ENCODE results near the gene NUAK1. TPM values are rescaled to one million over a fixed set of nuclear protein-coding genes. Genes with fewer than 3 reads are reported as not detected.

NUAK1 gene
- total RNA-seq, 1 donor from 2014 or later = 68.8 TPM

DNA sequence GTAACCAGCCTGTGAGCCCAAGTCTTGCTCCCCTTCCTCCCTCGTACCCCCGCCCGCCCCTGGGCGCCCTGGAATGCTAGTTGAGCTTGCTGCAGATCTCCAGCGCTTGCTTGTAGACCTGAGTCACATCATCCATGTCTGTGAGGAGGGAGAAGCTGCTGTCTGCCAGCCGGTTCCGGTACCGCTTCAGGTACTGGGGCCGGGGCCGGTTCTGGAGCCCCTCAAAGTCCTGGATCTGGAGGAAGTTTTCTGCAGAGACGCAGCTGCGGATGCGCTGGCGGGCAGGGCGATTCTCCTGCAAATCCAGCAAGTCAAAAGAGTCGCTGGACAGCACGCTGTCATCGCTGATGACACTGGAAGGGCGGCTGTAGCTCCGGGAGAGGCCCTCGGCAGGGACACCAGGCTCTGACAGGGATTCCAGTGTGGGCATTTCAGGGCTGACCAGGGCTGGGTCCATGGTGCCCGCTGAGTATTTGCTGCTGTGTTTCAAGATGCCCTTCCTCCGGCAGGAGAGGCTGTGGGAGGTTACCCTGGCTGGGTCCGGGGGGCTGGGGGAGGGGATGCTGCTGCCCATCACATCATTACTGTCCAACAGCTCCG lies 71.9 kb downstream of the NUAK1 start:
- no peak for DNase-seq (ENCODE audit: extremely low read depth, low read depth, low spot score)

- DNase-seq (ENCODE audit: extremely low read depth, low read depth, low spot score) = no peak
Observed at GRCh38 chr12:106066051-106066705, 72.6 kb downstream of the NUAK1 start.

DNA sequence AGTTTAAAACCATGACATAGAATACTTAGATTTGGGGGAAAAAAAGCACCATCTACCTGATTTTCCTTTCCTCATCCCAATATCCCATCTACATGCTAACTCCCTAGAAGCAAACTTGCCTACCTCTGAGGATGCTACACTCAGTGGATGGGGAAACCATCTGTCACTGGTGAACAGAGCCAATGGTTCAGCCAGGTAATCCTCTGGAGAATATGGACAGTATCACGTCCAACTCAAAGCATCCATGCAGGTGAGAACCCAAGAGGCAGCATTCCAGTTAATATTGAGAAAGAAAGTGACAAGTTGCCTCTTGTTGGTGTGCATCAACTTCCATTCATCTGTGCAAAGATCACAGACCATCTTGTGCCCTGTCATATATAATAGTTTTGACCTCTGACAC lies 73.2 kb downstream of the NUAK1 start:
- no peak for DNase-seq (ENCODE audit: extremely low read depth, low read depth, low spot score)

DNA sequence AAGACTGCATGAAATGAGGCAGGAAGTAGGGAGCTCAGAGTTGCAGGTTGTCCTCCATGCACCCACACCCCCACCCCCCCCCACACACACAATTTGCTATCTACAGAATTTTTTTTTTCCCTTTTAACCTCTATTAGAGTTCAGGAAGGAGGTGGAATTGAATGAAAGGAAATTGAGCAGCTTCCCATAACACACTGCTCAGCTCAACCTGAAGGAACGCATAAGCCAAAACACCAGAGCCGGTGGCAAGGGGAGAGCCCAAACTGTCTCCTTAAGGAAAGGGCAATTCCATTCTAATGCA lies 74.1 kb downstream of the NUAK1 start:
- no peak for DNase-seq (ENCODE audit: extremely low read depth, low read depth, low spot score)

DNA sequence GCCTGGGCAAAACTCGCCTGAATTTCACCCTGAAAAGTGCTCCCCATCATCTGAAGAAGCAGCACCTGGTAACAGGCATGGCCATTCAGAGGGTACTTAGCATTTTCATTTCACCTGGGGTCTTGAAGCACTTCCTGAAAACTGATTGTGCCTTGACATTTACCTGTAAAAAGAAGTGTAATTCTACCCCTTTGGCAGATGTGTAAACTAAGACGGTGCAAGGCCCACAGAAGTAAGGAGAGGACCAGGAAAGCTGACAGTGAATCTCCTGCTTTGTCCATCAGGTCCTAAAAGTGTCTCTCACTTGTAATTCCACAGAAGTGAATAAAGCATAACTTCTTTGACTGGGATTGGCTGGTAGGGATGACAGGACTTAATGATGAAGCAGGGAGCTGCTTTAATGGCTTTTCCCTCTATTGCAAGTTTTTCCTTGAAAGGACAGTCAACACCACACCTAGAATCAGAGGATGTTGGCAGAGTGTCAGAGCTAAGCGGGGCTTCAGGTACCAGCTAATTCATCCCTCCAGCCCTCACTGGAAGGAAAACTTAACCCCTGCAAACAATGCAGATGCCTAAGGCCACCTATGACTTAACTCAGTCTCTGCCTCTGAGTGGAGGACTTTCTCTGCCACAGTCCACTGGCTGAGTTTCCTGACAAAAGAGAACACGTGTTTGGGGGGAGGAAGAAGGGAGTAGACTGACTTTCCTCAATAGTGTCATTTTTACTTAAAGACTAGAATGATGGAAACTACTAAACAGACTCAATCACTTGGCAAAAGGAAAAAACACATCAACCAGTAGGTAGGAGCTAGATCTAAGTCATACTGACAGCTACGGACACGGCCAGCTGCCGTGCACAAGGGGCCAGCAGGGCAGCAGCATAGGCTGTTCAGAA lies 74.7 kb downstream of the NUAK1 start:
- DNase-seq (ENCODE audit: extremely low read depth, low read depth, low spot score) = no peak

- no peak for DNase-seq (ENCODE audit: extremely low read depth, low read depth, low spot score)
Observed at GRCh38 chr12:106062693-106063092, 76.1 kb downstream of the NUAK1 start.

DNA sequence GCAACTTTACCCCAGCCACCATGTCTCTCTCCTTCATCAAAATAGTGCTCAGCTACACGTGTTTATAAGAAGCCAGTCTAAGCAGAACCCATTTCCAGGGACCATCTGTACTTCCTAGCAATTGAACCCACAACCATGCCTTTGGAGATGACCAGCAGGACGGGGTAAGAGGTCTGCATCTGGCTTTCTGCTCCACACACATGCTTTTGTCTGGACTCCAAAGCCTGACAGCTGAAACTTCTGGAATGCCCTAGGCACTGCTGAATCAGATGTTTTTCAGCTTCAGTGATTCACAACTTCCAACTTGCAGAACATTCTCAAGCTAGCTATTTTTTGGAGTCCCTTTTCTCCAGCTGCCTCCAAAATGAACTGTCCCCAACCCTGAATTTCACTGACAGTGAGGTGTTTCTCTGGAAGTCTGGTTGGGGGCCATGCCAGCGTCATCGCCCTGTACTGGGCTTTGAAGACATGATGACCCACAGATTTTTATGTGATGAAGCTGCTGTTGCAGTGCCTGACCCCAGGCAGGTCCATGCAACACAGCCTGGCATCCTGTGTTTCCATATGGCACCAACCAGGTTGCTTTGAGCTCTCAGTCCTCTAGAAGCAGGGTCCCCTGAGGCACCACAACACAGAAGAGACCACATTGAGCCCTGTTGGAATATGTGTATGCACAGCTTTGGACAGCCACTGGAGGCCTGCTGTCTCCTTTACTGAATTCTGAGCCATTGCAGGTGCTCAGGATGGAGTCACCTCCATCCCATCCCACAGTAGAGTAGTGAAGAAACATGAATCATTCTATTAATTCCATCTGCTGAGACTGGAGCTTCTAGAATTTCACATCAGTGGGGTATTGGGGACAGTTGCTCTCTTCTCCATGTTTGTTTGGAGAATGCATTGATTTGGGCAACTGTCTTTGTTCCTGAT lies 80.2 kb downstream of the NUAK1 start:
- DNase-seq (ENCODE audit: extremely low read depth, low read depth, low spot score) = no peak

DNA sequence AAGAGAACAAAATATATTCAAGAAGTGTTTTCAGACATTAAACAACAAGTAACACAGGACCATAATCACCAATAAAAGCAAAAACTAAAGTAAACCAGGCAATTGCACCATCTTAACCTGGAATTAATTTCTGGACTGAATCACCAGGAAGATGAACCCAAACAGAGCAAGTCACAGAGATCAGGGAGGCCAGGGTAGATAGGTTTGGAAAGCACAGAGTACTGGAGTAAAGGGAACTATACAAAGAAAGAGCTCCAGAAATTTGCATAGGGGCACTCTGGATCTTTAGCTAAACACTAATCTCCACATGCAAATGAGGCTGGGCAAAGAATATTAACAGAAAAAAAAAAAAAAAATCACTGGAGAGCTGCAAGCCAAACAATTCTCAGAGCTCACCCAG lies 84.7 kb downstream of the NUAK1 start:
- no peak for DNase-seq (ENCODE audit: extremely low read depth, low read depth, low spot score)

DNA sequence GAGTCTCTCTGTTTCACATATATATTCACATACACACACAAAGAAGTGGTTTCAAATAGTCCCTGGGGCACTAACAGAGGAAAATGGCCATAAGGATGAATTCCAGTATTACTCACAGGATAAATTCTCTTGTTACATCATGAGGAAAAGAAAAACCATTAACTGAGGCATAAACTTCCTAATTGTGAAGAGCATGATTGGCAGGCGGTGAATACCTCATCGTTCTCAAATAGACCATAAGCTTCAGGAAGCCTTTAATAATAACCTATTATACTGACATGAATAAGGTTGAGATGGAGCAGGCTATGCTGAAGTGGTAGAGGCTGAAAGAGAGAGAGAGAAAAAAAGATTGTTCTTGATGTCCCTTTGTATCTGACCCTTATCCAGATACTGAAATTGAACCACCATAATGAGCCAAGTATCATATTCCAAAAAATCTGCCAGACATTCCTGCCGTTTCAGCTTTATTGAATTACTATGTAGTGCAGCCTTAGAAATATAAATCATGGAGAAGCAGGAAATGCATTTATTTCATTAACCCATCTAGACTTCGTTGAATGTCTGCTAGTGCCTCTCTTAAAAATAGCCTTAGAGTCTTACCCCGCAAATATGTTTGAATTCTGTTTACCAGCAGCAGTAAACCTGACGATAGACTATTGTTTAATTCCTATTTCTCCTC lies 86.8 kb downstream of the NUAK1 start:
- DNase-seq (ENCODE audit: extremely low read depth, low read depth, low spot score) = no peak

DNA sequence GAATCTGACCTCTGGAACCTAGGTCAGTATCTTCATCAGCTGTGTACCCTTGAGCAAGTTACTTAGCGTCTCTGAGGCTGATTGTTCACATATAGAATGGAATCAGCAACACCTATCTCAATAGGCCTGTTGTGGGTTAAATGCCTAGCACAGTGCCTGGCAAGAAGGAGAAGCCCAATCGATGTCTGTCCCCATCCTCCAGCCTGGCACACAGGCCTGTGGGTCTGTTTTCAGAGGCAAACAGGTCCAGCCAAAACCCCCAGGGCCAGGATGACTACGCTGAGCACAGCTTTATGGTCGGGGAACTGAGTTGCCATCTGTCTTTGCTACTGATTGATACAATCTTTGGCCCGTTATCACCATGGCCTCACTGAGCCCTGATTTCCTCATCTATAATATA lies 89.2 kb downstream of the NUAK1 start:
- no peak for DNase-seq (ENCODE audit: extremely low read depth, low read depth, low spot score)

DNA sequence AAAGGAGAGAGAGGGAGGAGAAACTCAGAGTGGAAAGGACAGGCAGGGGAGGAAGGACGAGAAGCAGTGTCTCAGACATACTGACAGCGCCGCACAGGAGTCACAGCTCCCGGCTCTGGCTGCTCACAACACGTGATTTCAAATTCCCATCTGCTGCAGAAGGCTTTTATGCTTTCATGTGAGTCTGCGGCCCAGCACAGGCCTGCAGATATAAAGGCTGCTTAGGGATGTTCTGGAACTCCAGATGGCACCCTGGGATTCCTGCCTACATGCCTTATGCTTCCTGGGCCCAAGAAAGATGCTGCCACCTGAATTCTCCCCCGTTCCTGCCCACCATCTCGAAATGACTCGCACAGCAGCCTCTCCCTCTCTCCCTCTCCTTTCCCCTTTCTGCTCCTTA lies 89.6 kb downstream of the NUAK1 start:
- DNase-seq (ENCODE audit: extremely low read depth, low read depth, low spot score) = no peak

- no peak for DNase-seq (ENCODE audit: extremely low read depth, low read depth, low spot score)
Observed at GRCh38 chr12:106048676-106049075, 90.1 kb downstream of the NUAK1 start.

GRCh38 chr12:106048016-106048415 lies 90.7 kb downstream of the NUAK1 start:
- no peak for DNase-seq (ENCODE audit: extremely low read depth, low read depth, low spot score)

DNA sequence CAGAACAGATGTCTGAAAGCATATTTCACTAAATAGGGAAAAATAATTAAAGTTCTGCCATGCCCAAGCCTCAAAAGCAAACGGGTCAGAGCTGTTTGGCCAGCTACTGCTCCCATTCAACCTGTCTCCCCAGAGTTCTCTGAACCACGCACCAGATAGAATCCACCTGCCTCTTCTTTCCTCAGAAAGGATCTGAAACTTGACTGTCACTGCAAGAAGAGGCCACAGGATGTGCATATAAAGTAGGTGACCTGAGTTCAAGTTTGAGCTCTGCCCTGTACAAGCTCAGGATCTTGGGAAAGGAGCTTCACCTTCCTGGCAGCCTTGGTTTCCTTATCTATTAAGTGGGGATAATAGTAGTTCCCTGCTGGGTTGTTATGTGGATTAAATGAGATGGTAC lies 91.8 kb downstream of the NUAK1 start:
- DNase-seq (ENCODE audit: extremely low read depth, low read depth, low spot score) = no peak

DNA sequence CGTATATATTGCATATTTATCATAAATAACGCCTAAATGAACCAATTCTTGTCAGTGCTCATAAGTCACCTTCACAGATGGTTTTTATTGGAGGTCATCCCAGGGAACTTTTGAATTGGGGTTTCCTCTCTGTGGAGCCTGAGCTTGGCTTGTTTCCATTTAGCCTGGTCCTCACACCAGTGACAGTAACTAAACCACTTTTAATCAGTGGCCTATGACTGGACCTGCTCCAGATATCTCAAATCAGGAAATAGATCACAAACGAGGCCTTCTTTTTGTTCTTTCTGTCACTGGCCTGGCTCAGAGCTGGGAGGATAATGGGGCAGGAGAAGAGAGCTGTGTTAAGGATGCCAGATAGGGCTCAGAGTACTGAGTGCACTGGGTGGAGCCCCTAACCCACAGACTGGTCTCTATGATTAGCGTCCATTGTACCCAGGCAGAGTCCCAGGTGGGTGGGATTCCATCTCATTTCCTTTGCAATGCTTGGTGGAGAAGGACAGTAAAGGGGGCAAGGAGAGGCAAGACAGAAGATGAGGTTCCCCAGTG lies 92.4 kb downstream of the NUAK1 start:
- DNase-seq (ENCODE audit: extremely low read depth, low read depth, low spot score) = no peak

DNA sequence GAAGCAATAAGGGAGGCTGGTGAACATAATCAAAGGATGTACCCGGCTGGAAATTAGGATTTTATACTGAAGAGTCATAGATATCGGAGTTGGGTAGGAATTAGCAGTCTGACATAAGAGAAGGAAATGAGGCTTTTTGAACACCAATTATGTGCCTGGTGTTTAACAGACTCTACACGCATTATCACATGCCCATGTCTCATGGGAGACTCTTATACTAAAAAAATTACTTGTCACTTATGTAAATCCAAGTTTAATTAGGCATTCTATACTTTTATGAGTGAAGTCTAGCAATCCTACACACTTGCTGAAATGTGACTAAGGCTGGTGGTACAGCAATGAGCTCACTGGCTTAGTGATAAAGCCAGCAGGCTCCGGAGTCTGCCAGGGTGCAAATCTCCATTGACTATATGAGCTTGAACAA lies 93.5 kb downstream of the NUAK1 start:
- DNase-seq (ENCODE audit: extremely low read depth, low read depth, low spot score) = no peak

GRCh38 chr12:106044773-106045172 lies 94.0 kb downstream of the NUAK1 start:
- DNase-seq (ENCODE audit: extremely low read depth, low read depth, low spot score) = no peak

- no peak for DNase-seq (ENCODE audit: extremely low read depth, low read depth, low spot score)
Observed at GRCh38 chr12:106042037-106042436, 96.7 kb downstream of the NUAK1 start.

- no peak for DNase-seq (ENCODE audit: extremely low read depth, low read depth, low spot score)
Observed at GRCh38 chr12:106040521-106040920, 98.2 kb downstream of the NUAK1 start.
